ENCODE results near the gene ONECUT3. TPM values are rescaled to one million over a fixed set of nuclear protein-coding genes. Genes with fewer than 3 reads are reported as not detected.

ONECUT3 gene
- total RNA-seq, 5 donors from 2014 or later (not counting 1 experiment from before 2014, with no cell fraction given), result 0.03 TPM; not detected in 3

DNA sequence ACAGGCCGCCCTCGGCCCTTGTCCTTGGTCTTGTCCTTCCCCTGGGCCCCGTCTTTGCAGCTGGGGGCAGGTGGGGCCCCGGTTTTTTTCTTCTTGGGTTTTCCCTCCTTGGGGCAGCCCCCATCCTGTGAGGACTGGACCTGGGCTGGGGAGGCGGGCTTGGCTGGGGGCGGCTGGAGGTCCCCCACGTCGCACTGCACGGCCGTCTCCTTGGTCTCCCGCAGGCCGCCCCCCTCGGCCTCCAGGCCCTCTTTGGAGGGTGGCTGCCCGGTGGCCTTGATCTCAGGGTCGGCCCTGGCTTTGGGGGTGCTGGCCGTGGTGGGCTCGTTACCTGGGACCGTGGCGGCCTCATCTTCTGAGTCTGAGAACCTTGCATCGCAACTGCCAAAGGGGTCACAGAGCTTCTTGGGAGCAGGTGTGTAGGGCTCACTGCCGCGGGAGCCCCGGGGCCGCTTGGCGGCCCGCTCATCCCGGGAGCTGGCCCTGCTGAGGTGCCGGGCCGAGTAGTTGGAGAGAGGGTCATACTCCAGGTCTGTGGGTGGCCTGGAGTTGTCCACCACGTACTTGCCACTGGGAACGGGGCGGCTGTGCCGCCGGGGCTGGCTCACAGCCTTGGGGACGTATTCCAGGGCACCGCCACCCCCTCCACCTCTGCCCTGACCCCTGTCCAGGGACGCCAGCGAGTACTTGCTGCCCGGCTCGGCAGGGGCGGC lies 74.4 kb downstream of the ONECUT3 start:
- Histone ChIP-seq H3K4me1 (ENCODE audit: control insufficient read depth in 1 of 2, extremely low read depth in 1 of 2, insufficient read depth in 2 of 2, low read length in 2 of 2) (peaks cover 0 to 13% of the 10 kb centered on the region in 2 experiments), H3K4me3 (ENCODE audit: control insufficient read depth in 1 of 2, extremely low read depth in 1 of 2, low read length in 1 of 2) (no peak overlapping the region), H3K36me3 (ENCODE audit: control insufficient read depth in 2 of 2, extremely low read depth in 1 of 2, insufficient read depth in 1 of 2, low read length in 1 of 2) (peaks cover 29 to 42% of the 10 kb centered on the region in 2 donors), H3K27ac (ENCODE audit: low read length) (no peak overlapping the region), H3K27me3 (replicated peaks in 1 of 2; ENCODE audit: control insufficient read depth in 2 of 2, extremely low read depth in 1 of 2, insufficient read depth in 2 of 2, low read length in 1 of 2) (no peaks in the 10 kb centered on the region), H3K9me3 (no peaks in the 10 kb centered on the region)
- peak in 1 of 4 experiments; percentile 3 for ATAC-seq (replicated peaks in 1 of 4)
- DNase-seq, result no peak
- peaks cover 5 to 10% (median 7%) of the 10 kb centered on the region in 3 donors for H3K4me1 Mint-ChIP-seq
- ChIA-PET CTCF (interaction anchor here in 1 of 2 donors (0.7 to 1.2 kb wide), 2 partner anchors 155 to 283 kb away, joined by 3 to 4 read pairs; no protein-coding TSS in a partner anchor), POLR2A (no interaction called here)
- WGBS (ENCODE audit: insufficient coverage), result 97% methylated on average over 30 of the region's 41 CpGs
- H3K9me3 Mint-ChIP-seq, result no peaks in the 10 kb centered on the region
- H3K4me3 Mint-ChIP-seq, result no peak overlapping the region
- H3K27me3 Mint-ChIP-seq, result no peaks in the 10 kb centered on the region
- no peak overlapping the region for H3K27ac Mint-ChIP-seq
- H3K36me3 Mint-ChIP-seq, result peaks cover 8% of the 10 kb centered on the region

DNA sequence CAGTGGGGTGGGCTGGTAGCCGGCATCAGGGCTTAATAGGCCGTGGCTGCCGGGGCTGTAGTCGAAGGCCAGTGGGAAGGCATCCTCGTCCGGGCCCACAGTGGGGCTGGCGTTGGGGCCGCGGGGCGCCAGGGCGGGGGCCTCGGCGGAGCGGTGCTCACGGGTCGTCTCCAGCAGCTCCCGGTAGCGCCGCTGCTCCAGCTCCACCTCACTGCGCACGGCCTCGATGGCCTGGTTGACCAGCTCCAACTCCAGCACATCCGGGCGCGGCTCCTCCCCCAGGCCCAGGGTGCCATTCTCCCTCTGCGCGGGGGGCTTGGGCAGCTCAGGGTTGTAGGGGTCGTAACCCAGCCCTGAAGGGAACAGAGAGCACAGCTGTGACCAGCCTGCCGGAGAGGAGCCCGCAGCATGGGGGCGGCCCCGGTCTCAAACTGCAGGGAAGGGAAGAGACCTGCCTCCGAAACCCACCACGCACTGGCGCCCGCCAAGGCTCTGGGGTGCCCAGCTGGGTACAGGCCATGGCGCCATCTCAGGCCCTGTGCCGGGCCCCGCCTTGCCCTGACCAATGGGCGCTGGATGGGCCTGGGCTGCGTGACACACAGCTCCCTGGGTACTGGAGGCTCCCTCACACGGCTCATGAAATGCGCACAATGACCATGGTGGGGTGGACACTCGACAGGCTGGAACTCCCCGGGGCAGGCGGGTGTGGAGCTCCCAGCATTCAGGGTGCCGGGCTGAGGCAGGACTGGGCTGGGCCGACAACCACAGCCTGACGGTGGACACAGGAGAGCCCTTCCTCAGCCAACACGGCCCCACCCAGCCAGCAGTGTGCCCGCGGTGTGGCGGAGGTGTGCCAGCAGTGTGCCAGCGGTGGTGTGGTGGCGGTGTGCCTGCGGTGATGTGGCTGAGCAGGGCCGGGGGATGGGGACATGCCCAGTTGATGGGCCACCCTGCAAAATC lies 75.3 kb downstream of the ONECUT3 start:
- ATAC-seq (replicated peaks in 1 of 4), result peak in 1 of 4 experiments; percentile 7
- Mint-ChIP-seq H3K27ac (no peak overlapping the region), H3K9me3 (no peaks in the 10 kb centered on the region), H3K4me1 (peaks cover 5 to 14% (median 11%) of the 10 kb centered on the region in 3 donors), H3K27me3 (no peaks in the 10 kb centered on the region), H3K36me3 (peaks cover 8% of the 10 kb centered on the region), H3K4me3 (no peak overlapping the region)
- Histone ChIP-seq H3K36me3 (ENCODE audit: control insufficient read depth in 2 of 2, extremely low read depth in 1 of 2, insufficient read depth in 1 of 2, low read length in 1 of 2) (peaks cover 23 to 34% of the 10 kb centered on the region in 2 donors), H3K9me3 (no peaks in the 10 kb centered on the region), H3K4me1 (ENCODE audit: control insufficient read depth in 1 of 2, extremely low read depth in 1 of 2, insufficient read depth in 2 of 2, low read length in 2 of 2) (peaks cover 0 to 15% of the 10 kb centered on the region in 2 experiments), H3K27ac (ENCODE audit: low read length) (no peak overlapping the region), H3K27me3 (replicated peaks in 1 of 2; ENCODE audit: control insufficient read depth in 2 of 2, extremely low read depth in 1 of 2, insufficient read depth in 2 of 2, low read length in 1 of 2) (no peaks in the 10 kb centered on the region), H3K4me3 (ENCODE audit: control insufficient read depth in 1 of 2, extremely low read depth in 1 of 2, low read length in 1 of 2) (no peak overlapping the region)
- WGBS (ENCODE audit: insufficient coverage), result 95% methylated on average over 54 of the region's 57 CpGs
- DNase-seq, result no peak
- ChIA-PET POLR2A (no interaction called here), CTCF (interaction anchor here in 1 of 2 donors (1.2 kb wide), 1 partner anchor 156 kb away, joined by 4 read pairs; no protein-coding TSS in a partner anchor)

DNA sequence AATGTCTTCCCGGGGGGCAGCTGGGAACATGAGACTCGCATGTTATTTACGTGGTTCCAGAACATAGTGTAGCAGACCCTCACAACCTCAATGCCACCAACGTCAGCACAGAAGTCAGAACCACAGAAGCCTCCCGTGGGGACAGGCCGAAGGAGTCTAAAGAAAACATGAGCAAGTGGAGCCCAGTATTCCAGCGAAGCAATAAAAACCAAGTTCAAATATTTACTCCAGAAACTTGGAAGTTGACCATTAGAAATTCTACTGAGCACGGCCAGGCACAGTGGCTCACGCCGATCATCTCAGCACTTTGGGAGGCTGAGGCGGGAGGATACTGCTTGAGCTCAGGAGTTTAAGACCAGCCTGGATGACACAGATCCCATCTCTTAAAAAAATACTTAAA lies 76.7 kb downstream of the ONECUT3 start:
- H3K36me3 ChIP-seq (ENCODE audit: control insufficient read depth in 2 of 2, extremely low read depth in 1 of 2, insufficient read depth in 1 of 2, low read length in 1 of 2), result peaks cover 22 to 25% of the 10 kb centered on the region in 2 donors
- H3K27ac Mint-ChIP-seq, result no peak overlapping the region
- 93% methylated on average over 3 of the region's 11 CpGs for WGBS (ENCODE audit: insufficient coverage)

DNA sequence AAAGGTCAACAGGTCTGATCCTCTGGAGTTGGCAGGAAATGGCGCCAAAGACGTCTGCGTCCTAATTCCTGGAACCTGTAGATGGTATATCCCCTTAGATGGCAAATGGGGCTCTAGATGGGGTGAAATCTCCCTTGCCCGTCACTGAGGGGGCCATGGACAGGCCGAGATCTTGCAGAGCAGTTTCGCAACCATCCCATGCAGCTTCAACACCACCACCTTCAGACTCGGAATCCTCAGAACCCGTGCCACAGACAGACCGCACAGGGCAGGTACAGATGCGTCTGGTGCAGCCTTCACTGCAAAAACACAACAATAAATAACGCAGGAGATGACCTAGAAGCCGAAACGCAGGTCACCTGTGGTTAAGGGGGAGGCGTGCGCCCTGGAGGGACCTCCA lies 77.3 kb downstream of the ONECUT3 start:
- CTCF ChIA-PET, result no interaction called here
- H3K27me3 ChIP-seq (replicated peaks in 1 of 2; ENCODE audit: control insufficient read depth in 2 of 2, extremely low read depth in 1 of 2, insufficient read depth in 2 of 2, low read length in 1 of 2), result no peaks in the 10 kb centered on the region
- H3K4me3 ChIP-seq (ENCODE audit: control insufficient read depth in 1 of 2, extremely low read depth in 1 of 2, low read length in 1 of 2), result no peak overlapping the region
- no peak for ATAC-seq (replicated peaks in 1 of 4)
- Mint-ChIP-seq H3K4me3 (no peak overlapping the region), H3K4me1 (peaks cover 5 to 17% (median 14%) of the 10 kb centered on the region in 3 donors), H3K27ac (no peak overlapping the region), H3K9me3 (no peaks in the 10 kb centered on the region), H3K36me3 (peaks cover 4% of the 10 kb centered on the region), H3K27me3 (no peaks in the 10 kb centered on the region)
- WGBS (ENCODE audit: insufficient coverage), result 100% methylated on average over 3 of the region's 15 CpGs
- no peak overlapping the region for H3K27ac ChIP-seq (ENCODE audit: low read length)
- POLR2A ChIA-PET, result no interaction called here
- peaks cover 0 to 23% of the 10 kb centered on the region in 2 experiments for H3K4me1 ChIP-seq (ENCODE audit: control insufficient read depth in 1 of 2, extremely low read depth in 1 of 2, insufficient read depth in 2 of 2, low read length in 2 of 2)
- DNase-seq, result no peak
- H3K9me3 ChIP-seq, result no peaks in the 10 kb centered on the region
- peaks cover 22 to 24% of the 10 kb centered on the region in 2 donors for H3K36me3 ChIP-seq (ENCODE audit: control insufficient read depth in 2 of 2, extremely low read depth in 1 of 2, insufficient read depth in 1 of 2, low read length in 1 of 2)

More for the DNA sequence above, 76.7 kb downstream of the ONECUT3 start:
- no peak for DNase-seq
- H3K27me3 ChIP-seq (replicated peaks in 1 of 2; ENCODE audit: control insufficient read depth in 2 of 2, extremely low read depth in 1 of 2, insufficient read depth in 2 of 2, low read length in 1 of 2), result no peaks in the 10 kb centered on the region
- no peak overlapping the region for H3K4me3 ChIP-seq (ENCODE audit: control insufficient read depth in 1 of 2, extremely low read depth in 1 of 2, low read length in 1 of 2)
- peaks cover 5 to 17% (median 14%) of the 10 kb centered on the region in 3 donors for H3K4me1 Mint-ChIP-seq
- CTCF ChIA-PET, result no interaction called here
- H3K4me1 ChIP-seq (ENCODE audit: control insufficient read depth in 1 of 2, extremely low read depth in 1 of 2, insufficient read depth in 2 of 2, low read length in 2 of 2), result peaks cover 0 to 22% of the 10 kb centered on the region in 2 experiments
- H3K9me3 Mint-ChIP-seq, result no peaks in the 10 kb centered on the region
- no peak for ATAC-seq (replicated peaks in 1 of 4)
- peaks cover 4% of the 10 kb centered on the region for H3K36me3 Mint-ChIP-seq
- H3K27ac ChIP-seq (ENCODE audit: low read length), result no peak overlapping the region
- no peaks in the 10 kb centered on the region for H3K9me3 ChIP-seq
- no peak overlapping the region for H3K4me3 Mint-ChIP-seq
- POLR2A ChIA-PET, result no interaction called here
- H3K27me3 Mint-ChIP-seq, result no peaks in the 10 kb centered on the region

Other genes with a start within 250 kb of the ONECUT3 start
- gene ADAMTSL5, start 240.5 kb upstream of the ONECUT3 start, total RNA-seq, result 1 to 10 TPM; 5.7 to 7.9 (median 6.9) TPM
- gene PLK5, start 229.4 kb upstream of the ONECUT3 start, total RNA-seq, result not detected
- 1 to 10 TPM; 2.1 to 7.7 (median 6.2) TPM for gene MEX3D, start 185.2 kb upstream of the ONECUT3 start, total RNA-seq
- 10 to 100 TPM; 51.8 to 80.3 (median 75.5) TPM for gene MBD3, start 160.6 kb upstream of the ONECUT3 start, total RNA-seq
- gene UQCR11, start 148.0 kb upstream of the ONECUT3 start, total RNA-seq, result 100 to 1,000 TPM; 127 to 168 (median 148) TPM
- gene TCF3, start 100.9 kb upstream of the ONECUT3 start, total RNA-seq, result 100 to 1,000 TPM in 2 of 5 donors, 10 to 100 TPM in 3; 63.3 to 107 (median 94.6) TPM
- 1 to 10 TPM; 3.5 to 5.7 (median 4.0) TPM for gene ATP8B3, start 58.8 kb downstream of the ONECUT3 start, total RNA-seq
- gene REXO1, start 95.0 kb downstream of the ONECUT3 start, total RNA-seq, result 10 to 100 TPM; 68.4 to 97.5 (median 78.7) TPM
- 10 to 100 TPM; 29.8 to 61.4 (median 32.7) TPM for gene KLF16, start 110.1 kb downstream of the ONECUT3 start, total RNA-seq
- gene ABHD17A, start 132.0 kb downstream of the ONECUT3 start, total RNA-seq, result 100 to 1,000 TPM; 136 to 185 (median 151) TPM
- 10 to 100 TPM in 1 of 5 donors, 1 to 10 TPM in 4; 6.0 to 16.1 (median 7.7) TPM for gene ADAT3, start 151.9 kb downstream of the ONECUT3 start, total RNA-seq
- gene SCAMP4, start 151.9 kb downstream of the ONECUT3 start, total RNA-seq, result 10 to 100 TPM; 24.8 to 49.2 (median 27.5) TPM
- gene CSNK1G2, start 187.7 kb downstream of the ONECUT3 start, total RNA-seq, result 100 to 1,000 TPM; 104 to 181 (median 161) TPM